Measurements from ENCODE around the gene BBS7.

- no peak for TF ChIP-seq POLR2A (IDR thresholded peaks at IDR 0.05; ENCODE audit: low read depth, low read length)
- TF ChIP-seq CTCF (IDR thresholded peaks at IDR 0.05; ENCODE audit: extremely low read depth in 1 of 2, insufficient read depth in 1 of 2, low read depth in 1 of 2, low read length in 2 of 2) = no peak
- no peak for TF ChIP-seq FOS (IDR thresholded peaks at IDR 0.05; ENCODE audit: borderline replicate concordance, insufficient read depth, low read length)
- TF ChIP-seq, protein P1, sequence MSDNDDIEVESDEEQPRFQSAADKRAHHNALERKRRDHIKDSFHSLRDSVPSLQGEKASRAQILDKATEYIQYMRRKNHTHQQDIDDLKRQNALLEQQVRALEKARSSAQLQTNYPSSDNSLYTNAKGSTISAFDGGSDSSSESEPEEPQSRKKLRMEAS (IDR thresholded peaks at IDR 0.05; ENCODE audit: insufficient read depth, insufficient read length) = no peak
- no peak for TF ChIP-seq POLR2AphosphoS5 (IDR thresholded peaks at IDR 0.05; ENCODE audit: insufficient read depth, low read depth, low read length)
- no peak for TF ChIP-seq JUN (IDR thresholded peaks at IDR 0.05; ENCODE audit: borderline replicate concordance, insufficient read depth, insufficient read length, low read depth)
- TF ChIP-seq EZH2 (IDR thresholded peaks at IDR 0.05; ENCODE audit: borderline replicate concordance, low read depth, low read length, severe bottlenecking) = no peak
Measured at GRCh38 chr4:121824171-121824527, 46.1 kb downstream of the BBS7 start.
